Esophagus (tissue), 2 donors: ENCODE measurements around the gene GPR6. TPM values are rescaled to one million over a fixed set of nuclear protein-coding genes. Genes with fewer than 3 reads are reported as not detected.

ENCODE experiments used
- H3K27ac ChIP-seq, 2 donors: one replicate each; pipeline ENCODE4 v1.5.1; 2013; ENCODE audit warnings: low read depth in 2 of 2, mild to moderate bottlenecking in 2 of 2, inconsistent platforms in 1 of 2, low read length in 1 of 2, moderate library complexity in 1 of 2
- H3K27me3 ChIP-seq, 2 donors: one replicate each; pipeline ENCODE4 v1.6.1; 2013; ENCODE audit warnings: low read length in 2 of 2, control low read depth in 1 of 2, mild to moderate bottlenecking in 1 of 2; ENCODE audit not compliant: insufficient read depth in 2 of 2, control insufficient read depth in 1 of 2
- H3K36me3 ChIP-seq, 2 donors: one replicate each; pipeline ENCODE4 v1.6.1; 2013; ENCODE audit warnings: low read length in 1 of 2; ENCODE audit not compliant: control insufficient read depth in 2 of 2, insufficient read depth in 2 of 2
- H3K4me1 ChIP-seq, 2 donors: one replicate each; pipeline ENCODE4 v1.6.1; 2013; ENCODE audit warnings: low read length in 1 of 2; ENCODE audit not compliant: control insufficient read depth in 2 of 2, insufficient read depth in 2 of 2
- H3K4me3 ChIP-seq, 2 donors: one replicate each; pipeline ENCODE4 v1.5.1; 2013; ENCODE audit warnings: low read length in 2 of 2, mild to moderate bottlenecking in 2 of 2, low read depth in 1 of 2, moderate library complexity in 1 of 2
- H3K9me3 ChIP-seq, 2 donors: one replicate each; pipeline ENCODE4 v1.6.1; 2013; ENCODE audit warnings: mild to moderate bottlenecking in 2 of 2, low read depth in 1 of 2, low read length in 1 of 2, moderate library complexity in 1 of 2; ENCODE audit not compliant: control insufficient read depth in 2 of 2, insufficient read depth in 1 of 2
- WGBS, 2 donors: extraction: QIAGEN DNeasy Blood & Tissue Kit; methylation state at CpG; one replicate each; pipeline ENCODE4 v1.1.7; 2013; 5-methylcytosine and 5-hydroxymethylcytosine counted together
- polyA plus RNA-seq, 2 donors: library from polyadenylated mRNA; stranded (reverse); fragments of 200-250 nt; gene quantifications; one replicate each; pipeline ENCODE4 v1.2.3, GENCODE V29; 2013
- donor health status: healthy with polysubstance abuse.
- donor health status: Bipolar disorder and iron deficiency.

The GPR6 gene
- polyA plus RNA-seq, 2 donors: not detected

- no peaks in the 10 kb centered on the region for H3K9me3 ChIP-seq
- no peaks in the 10 kb centered on the region for H3K27me3 ChIP-seq
- 86 to 91% methylated on average over 4 of the region's 4 CpGs for WGBS, 2 donors
- no peaks in the 10 kb centered on the region for H3K4me1 ChIP-seq
- no peaks in the 10 kb centered on the region for H3K36me3 ChIP-seq
- H3K27ac ChIP-seq: no peak overlapping the region
- no peak overlapping the region for H3K4me3 ChIP-seq
These were observed 13.3 kb downstream of the GPR6 start for GRCh38 chr6:109991201-109992101.

DNA sequence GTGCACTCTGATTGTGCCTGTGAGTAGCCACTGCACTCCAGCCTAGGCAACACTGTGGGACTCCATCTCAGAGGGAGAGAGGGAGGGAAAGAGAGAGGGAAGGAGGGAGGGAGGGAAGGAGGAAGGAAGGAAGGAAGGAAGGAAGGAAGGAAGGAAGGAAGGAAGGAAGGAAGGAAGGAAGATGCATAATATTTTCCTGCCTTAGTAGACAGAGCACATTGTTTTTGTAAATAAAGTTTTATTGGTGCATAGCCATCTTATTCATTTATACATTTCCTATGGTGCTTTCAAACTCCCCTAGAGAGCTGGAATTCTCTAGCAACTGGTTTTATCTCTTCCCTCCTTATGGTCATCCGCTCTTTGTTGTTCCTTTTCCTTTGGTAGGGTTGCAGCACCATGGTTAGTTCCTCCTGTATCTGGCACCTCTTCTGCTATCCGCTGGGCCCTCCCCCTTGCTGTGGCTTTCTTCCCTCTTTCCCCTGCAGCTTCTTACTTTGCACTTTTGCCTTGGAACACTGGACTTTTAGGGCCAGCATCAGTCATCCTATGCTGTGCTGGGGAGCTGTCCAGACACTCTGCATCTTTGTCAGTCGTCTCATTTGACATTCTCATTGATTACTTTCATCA lies 20.2 kb downstream of the GPR6 start:
- H3K9me3 ChIP-seq: no peaks in the 10 kb centered on the region
- no peaks in the 10 kb centered on the region for H3K36me3 ChIP-seq
- WGBS, 2 donors: 30 to 40% methylated on average over 3 of the region's 3 CpGs
- H3K27ac ChIP-seq: no peak overlapping the region
- H3K4me1 ChIP-seq: no peaks in the 10 kb centered on the region
- H3K27me3 ChIP-seq: peaks cover 0 to 2% of the 10 kb centered on the region in 2 donors
- H3K4me3 ChIP-seq: no peak overlapping the region

DNA sequence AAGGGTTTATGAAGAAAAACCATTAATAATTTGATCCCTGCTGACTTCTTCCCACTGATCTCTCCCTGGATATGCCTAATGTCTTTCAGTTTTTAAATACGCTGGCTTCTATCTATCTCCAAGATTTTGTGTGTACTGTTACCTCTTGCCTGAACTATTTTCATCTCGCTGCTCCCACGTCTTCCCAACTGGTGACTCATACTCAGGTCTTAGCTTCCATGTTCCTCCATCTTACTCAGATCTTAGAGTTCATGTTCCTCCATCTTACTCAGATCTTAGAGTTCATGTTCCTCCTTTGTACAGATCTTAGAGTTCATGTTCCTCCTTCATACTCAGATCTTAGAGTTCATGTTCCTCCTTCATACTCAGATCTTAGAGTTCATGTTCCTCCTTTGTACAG lies 21.6 kb downstream of the GPR6 start:
- Histone ChIP-seq H3K27me3 (peaks cover 0 to 2% of the 10 kb centered on the region in 2 donors), H3K9me3 (no peaks in the 10 kb centered on the region), H3K36me3 (no peaks in the 10 kb centered on the region), H3K27ac (no peak overlapping the region), H3K4me1 (no peaks in the 10 kb centered on the region), H3K4me3 (no peak overlapping the region)
- 76 to 80% methylated on average over 3 of the region's 3 CpGs for WGBS, 2 donors

DNA sequence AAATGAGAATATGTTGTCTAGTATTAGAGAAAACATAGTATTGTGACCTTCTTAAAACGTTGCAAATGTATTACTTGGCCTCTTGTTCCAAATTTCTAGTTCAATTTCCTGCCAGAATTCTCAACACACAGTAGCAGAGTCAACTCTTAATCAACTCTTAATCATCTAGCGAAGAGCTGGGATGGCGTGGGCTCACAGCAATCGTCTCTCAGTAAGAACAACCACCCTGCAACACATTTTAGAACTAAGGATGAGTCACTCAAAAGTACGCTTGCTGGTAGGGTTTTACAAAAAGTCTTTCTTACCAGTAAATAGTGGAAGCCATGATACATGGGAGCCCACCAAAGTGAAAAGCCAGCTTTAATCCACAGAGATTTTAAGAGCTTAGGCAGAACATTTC lies 24.6 kb downstream of the GPR6 start:
- no peaks in the 10 kb centered on the region for H3K9me3 ChIP-seq
- H3K4me3 ChIP-seq: no peak overlapping the region
- 67 to 69% methylated on average over 5 of the region's 5 CpGs for WGBS, 2 donors
- H3K36me3 ChIP-seq: no peaks in the 10 kb centered on the region
- peaks cover 0 to 2% of the 10 kb centered on the region in 2 donors for H3K27me3 ChIP-seq
- H3K4me1 ChIP-seq: no peaks in the 10 kb centered on the region
- H3K27ac ChIP-seq: no peak overlapping the region

DNA sequence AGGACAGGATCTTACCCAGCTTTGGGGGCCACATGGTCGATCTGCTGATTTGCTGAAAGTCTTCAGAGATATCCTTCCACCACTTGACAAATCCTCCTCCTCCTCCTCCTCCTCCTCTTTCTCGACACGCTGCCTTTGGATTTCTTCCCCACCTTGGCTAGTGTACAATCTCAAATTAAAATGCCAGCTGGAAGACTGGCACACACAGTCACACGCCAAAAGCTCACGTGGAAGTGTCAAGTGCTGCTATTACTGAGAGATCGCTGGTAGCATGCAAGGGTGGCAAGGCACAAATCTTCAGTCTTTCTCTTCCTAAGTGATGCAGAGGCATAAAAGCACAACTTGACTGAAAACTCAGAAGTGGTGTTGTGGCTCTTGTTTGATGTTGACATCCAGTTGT lies 35.3 kb downstream of the GPR6 start:
- Histone ChIP-seq H3K9me3 (no peaks in the 10 kb centered on the region), H3K27me3 (peaks cover 0 to 2% of the 10 kb centered on the region in 2 donors), H3K4me3 (no peak overlapping the region), H3K4me1 (no peaks in the 10 kb centered on the region), H3K27ac (no peak overlapping the region), H3K36me3 (no peaks in the 10 kb centered on the region)
- 67 to 69% methylated on average over 6 of the region's 6 CpGs for WGBS, 2 donors

- no peak overlapping the region for H3K27ac ChIP-seq
- no peaks in the 10 kb centered on the region for H3K4me1 ChIP-seq
- H3K27me3 ChIP-seq: peaks cover 0 to 2% of the 10 kb centered on the region in 2 donors
- no peaks in the 10 kb centered on the region for H3K36me3 ChIP-seq
- no peaks in the 10 kb centered on the region for H3K9me3 ChIP-seq
- no peak overlapping the region for H3K4me3 ChIP-seq
- WGBS, 2 donors: 90% methylated on average over 9 of the region's 9 CpGs
These were observed 37.1 kb downstream of the GPR6 start for GRCh38 chr6:110015206-110015605.

DNA sequence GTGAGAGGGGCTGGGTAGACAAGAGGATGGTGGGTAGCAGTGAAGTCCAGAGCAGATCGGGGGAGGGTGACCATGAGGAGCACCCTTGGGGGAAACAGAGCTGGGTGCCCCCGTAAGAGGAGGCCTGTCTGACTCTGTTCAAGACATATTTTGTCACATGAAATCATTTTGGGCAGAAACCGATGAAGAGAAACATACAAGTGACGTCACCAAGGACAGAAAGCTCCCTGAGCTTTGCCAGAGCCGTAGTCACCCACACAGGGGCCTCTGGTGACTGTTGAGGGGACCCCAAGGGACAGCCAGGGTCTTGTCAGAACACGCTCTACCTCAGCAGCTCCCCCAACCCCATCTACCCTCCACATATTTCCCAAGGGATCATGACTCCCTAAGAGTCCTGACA lies 39.2 kb downstream of the GPR6 start:
- Histone ChIP-seq H3K27me3 (peaks cover 0 to 2% of the 10 kb centered on the region in 2 donors), H3K36me3 (no peaks in the 10 kb centered on the region), H3K4me1 (no peaks in the 10 kb centered on the region), H3K4me3 (no peak overlapping the region), H3K9me3 (no peaks in the 10 kb centered on the region), H3K27ac (no peak overlapping the region)
- 73 to 78% methylated on average over 6 of the region's 6 CpGs for WGBS, 2 donors

DNA sequence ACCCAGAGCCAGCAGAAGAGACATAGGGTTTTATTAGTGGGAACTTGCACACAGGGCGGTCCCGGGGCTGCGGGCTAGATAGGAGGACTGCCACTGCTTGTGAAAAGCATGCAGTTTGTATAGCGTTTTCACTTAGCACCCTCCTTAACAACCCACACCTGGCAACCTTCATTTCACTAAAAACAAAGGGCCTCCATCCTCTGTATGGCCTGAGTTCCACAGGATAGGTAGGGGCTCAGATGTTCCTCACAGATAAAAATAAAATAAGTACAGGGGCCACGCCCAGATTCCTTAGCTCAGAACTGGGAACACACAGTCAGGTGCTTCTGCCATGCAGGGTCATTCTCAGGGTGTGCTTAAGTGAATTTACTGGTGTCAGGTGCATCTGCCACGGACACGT lies 39.8 kb downstream of the GPR6 start:
- Histone ChIP-seq H3K9me3 (no peaks in the 10 kb centered on the region), H3K4me3 (no peak overlapping the region), H3K27ac (no peak overlapping the region), H3K4me1 (no peaks in the 10 kb centered on the region), H3K27me3 (peaks cover 0 to 2% of the 10 kb centered on the region in 2 donors), H3K36me3 (no peaks in the 10 kb centered on the region)
- WGBS, 2 donors: 66 to 74% methylated on average over 7 of the region's 7 CpGs

- 73 to 76% methylated on average over 5 of the region's 5 CpGs for WGBS, 2 donors
- Histone ChIP-seq H3K4me3 (no peak overlapping the region), H3K27ac (no peak overlapping the region), H3K4me1 (no peaks in the 10 kb centered on the region), H3K9me3 (no peaks in the 10 kb centered on the region), H3K27me3 (peaks cover 0 to 2% of the 10 kb centered on the region in 2 donors), H3K36me3 (no peaks in the 10 kb centered on the region)
These were observed 40.4 kb downstream of the GPR6 start for GRCh38 chr6:110018486-110018885.
